ENCODE data around the gene UACA. TPM values are rescaled to one million over a fixed set of nuclear protein-coding genes. Genes with fewer than 3 reads are reported as not detected.

The UACA gene
- total RNA-seq, 1 donor from 2014 or later, result 0.68 TPM

DNA sequence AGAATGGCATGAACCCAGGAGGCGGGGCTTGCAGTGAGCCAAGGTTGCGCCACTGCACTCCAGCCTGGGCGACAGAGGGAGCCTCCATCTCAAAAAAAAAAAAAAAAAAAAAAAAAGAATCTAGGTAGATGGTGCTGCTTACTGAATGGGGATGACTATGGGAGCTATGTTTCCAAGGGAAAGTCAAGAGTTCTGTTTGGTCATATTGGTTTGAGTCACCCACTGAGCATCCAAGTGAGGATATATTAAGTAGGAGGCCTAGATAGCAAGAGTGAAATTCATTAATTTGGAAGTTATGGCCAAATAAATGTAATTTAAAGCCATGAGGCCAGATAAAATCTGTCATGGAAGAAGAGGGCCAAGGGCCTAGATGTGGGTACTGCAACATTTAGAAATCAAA, 9.0 kb upstream of the UACA start:
- no peaks in the 10 kb centered on the region for H3K9me3 Mint-ChIP-seq
- H3K4me1 Mint-ChIP-seq, result peaks cover 6% of the 10 kb centered on the region
- no peak overlapping the region for H3K27ac Mint-ChIP-seq
- no peak overlapping the region for H3K4me3 Mint-ChIP-seq
- peaks cover 20% of the 10 kb centered on the region for H3K27me3 Mint-ChIP-seq
- no peak for DNase-seq
- no peaks in the 10 kb centered on the region for H3K36me3 Mint-ChIP-seq (ENCODE audit: low read depth)
- intact Hi-C loops (cut with micrococcal nuclease), result no loop called here

DNA sequence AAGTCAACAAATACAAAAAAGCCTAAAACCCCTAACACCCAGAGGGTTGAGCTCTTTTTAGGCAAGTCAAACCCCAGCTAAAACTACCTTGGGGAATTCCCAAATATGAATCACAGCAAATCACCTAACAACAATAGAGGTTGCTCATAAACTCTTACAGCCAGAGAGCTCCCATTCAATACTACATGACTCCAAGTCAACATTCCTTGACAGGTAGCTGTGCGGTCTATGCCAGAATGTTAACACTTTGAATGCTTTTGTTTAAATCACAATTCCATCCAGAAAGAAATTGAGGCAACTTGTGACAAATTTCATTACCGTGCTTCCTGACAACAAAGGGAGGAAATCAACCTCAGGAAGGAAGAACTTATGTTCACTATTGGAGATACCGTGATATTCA, 7.5 kb upstream of the UACA start:
- Mint-ChIP-seq H3K27me3 (peaks cover 17% of the 10 kb centered on the region), H3K9me3 (no peaks in the 10 kb centered on the region), H3K27ac (no peak overlapping the region), H3K4me3 (no peak overlapping the region), H3K4me1 (peaks cover 6% of the 10 kb centered on the region), H3K36me3 (ENCODE audit: low read depth) (no peaks in the 10 kb centered on the region)
- DNase-seq, result no peak
- intact Hi-C loops (cut with micrococcal nuclease), result no loop called here

DNA sequence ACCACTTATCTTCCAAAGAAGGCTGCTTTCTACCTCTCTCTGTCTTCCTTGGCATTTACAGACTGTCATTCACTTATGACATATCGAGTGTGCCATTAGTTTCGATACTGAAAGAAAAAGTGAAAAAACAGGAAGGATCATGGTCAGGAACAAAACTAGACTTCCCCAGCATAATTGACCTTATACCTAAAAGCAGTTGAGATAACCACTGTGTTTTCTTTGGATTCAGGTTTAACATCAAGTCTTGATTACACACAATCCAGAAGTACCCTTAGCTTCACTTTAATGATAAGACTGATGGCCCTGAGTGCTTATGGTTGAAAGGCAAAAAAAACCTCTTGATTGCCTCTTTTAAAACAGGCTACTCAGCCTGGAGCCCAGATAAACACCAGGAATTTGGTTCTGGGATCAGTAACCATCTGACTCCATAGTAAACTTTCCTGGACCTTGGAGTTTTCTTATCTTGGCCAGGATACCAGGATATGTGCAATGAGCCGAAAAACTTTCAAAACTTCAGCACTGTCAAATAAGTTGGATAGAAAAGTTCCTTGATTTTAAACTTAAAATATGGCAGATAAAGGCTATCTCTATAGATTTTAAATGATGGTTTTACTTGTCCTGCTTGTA, 5.0 kb upstream of the UACA start:
- Mint-ChIP-seq H3K4me1 (peaks cover 10% of the 10 kb centered on the region), H3K4me3 (peak overlapping the region; percentile 7), H3K27me3 (peaks cover 34% of the 10 kb centered on the region), H3K36me3 (ENCODE audit: low read depth) (no peaks in the 10 kb centered on the region), H3K9me3 (no peaks in the 10 kb centered on the region), H3K27ac (no peak overlapping the region)
- no peak for DNase-seq
- intact Hi-C loops (cut with micrococcal nuclease), result no loop called here

DNA sequence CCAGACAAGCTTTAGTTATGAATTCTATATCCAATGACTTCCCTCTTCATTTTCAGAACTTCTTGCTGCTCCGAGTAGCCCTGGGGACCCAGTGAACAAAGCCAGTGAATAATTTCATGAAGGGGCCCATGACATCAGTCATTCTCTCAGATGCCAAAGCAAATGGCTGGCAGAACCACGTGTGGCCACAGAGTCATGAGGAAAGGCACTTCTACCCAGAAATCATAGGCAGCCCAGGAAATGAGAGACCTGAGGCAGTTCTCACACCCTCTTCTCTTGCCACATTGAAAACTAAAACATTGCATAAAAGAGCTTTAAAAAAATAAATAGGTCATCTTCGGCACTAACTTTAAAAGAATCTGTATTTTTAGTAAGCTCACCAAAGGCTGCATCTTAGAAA, 4.3 kb upstream of the UACA start:
- Mint-ChIP-seq H3K27ac (no peak overlapping the region), H3K36me3 (ENCODE audit: low read depth) (no peaks in the 10 kb centered on the region), H3K9me3 (no peaks in the 10 kb centered on the region), H3K27me3 (peaks cover 31% of the 10 kb centered on the region), H3K4me3 (no peak overlapping the region), H3K4me1 (peaks cover 10% of the 10 kb centered on the region)
- intact Hi-C loops (cut with micrococcal nuclease), result no loop called here
- DNase-seq, result no peak

DNA sequence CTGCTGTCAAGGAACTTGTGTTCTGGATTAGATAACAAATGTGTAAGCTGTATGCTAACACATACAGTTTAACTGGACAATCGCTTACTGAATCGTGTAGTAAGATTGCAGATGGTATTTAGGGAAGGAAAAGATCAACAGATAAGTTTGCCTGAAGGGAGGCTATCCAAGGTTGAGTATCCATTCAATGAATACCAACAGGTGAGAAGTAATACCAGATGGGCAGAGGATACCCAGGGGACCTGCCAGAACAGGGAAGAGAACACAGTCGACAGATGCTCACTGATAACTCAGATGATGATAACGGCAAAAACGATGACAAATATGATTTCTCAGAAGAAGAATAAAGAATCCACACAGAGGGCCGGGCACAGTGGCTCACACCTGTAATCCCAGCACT, 3.2 kb upstream of the UACA start:
- no peaks in the 10 kb centered on the region for H3K9me3 Mint-ChIP-seq
- H3K4me1 Mint-ChIP-seq, result peaks cover 16% of the 10 kb centered on the region
- H3K27me3 Mint-ChIP-seq, result peaks cover 40% of the 10 kb centered on the region
- H3K36me3 Mint-ChIP-seq (ENCODE audit: low read depth), result no peaks in the 10 kb centered on the region
- H3K27ac Mint-ChIP-seq, result no peak overlapping the region
- intact Hi-C loops (cut with micrococcal nuclease), result no loop called here
- H3K4me3 Mint-ChIP-seq, result no peak overlapping the region
- DNase-seq, result no peak

DNA sequence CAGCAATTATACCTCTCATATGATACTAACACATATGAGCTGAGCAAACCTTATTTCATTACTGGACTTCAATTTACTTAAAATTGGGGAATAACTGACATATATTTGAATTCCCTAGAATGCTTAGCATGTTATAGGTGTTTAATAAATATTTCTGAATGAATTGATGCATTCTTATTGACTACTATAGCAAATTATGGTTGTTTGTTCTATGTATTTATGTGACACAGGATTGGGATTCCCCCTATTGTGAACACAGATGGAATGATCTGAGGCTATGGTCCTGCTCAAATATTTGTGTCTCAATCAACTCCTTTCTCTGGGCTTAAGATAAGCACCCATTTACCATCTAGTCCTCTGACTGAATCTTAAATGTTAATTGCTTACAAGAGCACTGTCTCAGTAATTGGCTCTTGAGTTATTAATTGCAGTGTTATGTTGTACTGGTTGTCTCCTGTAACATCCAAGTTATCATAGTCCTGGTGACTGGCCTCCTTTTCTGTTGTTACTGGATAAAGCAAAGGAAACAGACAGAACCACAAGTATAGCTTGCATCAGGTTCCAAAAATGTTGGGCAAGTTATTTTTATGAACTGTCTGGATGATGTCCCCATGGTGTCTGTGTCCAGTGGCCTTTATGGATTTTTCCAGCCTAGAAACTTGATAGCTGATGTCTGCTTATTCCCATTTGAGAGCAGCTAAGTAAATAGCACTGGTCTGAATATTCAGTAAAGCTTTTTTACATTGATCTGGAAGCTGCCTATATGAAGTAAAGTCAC, 2.3 kb upstream of the UACA start:
- Mint-ChIP-seq H3K4me3 (no peak overlapping the region), H3K9me3 (no peaks in the 10 kb centered on the region), H3K4me1 (peaks cover 16% of the 10 kb centered on the region), H3K27ac (no peak overlapping the region), H3K36me3 (ENCODE audit: low read depth) (no peaks in the 10 kb centered on the region), H3K27me3 (peaks cover 41% of the 10 kb centered on the region)
- intact Hi-C loops (cut with micrococcal nuclease), result no loop called here
- DNase-seq, result no peak

DNA sequence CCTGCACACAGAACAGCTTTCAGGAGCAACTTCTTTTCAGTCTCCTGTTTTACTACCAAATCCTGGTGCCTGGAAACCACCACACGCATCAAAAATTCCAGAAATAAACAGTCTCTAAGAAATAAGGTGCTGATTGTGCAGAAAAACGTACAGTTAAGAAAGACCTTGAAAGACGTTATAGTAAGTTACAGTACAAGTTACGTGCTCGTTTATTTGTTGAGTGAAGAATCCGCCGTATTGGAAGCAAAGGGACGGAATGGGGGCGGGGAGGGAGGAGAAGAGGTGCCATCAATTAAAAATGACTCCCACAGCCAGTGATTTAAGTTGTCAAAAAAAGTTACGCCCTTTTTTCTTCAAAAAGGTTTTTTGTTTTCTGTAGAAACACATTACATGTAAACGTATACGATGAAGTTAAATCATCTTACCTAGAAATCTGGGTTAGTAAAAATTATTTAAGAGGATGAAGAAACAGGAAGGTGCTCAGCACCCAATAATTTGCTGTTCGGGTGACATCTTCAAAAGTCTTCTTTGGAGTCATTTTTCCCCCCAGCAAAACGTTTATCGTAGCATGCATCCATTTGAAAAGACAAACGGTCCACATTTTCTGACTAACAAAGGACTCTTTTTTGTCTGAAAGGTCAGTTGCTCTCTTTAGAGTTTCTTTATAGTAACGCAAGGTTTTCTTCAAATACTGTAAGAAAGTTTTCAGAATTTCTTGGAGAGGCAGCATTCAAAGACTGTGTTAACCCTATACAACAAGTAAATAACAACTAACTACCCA, 782 bp upstream of the UACA start:
- H3K9me3 Mint-ChIP-seq, result no peaks in the 10 kb centered on the region
- no peaks in the 10 kb centered on the region for H3K36me3 Mint-ChIP-seq (ENCODE audit: low read depth)
- peaks cover 41% of the 10 kb centered on the region for H3K27me3 Mint-ChIP-seq
- no peak overlapping the region for H3K27ac Mint-ChIP-seq
- no peak for DNase-seq
- H3K4me1 Mint-ChIP-seq, result peaks cover 16% of the 10 kb centered on the region
- H3K4me3 Mint-ChIP-seq, result peak overlapping the region; percentile 74
- intact Hi-C loops (cut with micrococcal nuclease), result no loop called here

DNA sequence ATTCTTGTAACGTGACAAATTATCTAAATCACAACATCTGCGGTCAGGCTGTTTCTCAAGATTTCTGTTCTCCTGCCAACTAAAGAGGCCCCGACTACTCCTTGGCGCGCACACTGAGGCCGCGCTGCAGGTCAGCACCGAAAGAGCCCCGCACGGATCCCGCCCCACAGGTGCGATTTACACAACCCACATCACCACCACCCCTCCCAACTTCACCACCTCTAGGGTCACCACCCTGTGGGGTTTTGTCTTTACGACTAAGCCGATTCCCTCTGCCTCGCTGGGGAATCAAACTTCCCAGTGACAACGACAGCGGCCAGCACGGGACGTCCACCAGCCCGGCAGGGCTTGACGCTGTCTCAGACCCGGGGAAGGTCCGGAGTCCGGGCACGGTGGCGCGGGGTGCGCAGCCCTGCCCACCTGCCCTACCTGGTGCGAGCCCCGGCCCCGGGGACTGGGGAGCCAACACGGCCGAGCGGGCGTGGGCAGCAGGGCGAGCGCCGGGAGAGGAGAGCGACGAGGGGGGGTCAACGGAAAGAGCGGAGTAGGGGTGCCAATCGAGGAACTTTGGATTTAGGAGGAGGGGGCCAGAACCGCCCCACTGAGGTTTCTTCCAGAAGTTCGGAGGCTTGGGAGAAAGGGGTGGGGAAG, 764 bp downstream of the UACA start:
- intact Hi-C loops (cut with micrococcal nuclease), result no loop called here
- peaks cover 50% of the 10 kb centered on the region for H3K27me3 Mint-ChIP-seq
- no peak overlapping the region for H3K27ac Mint-ChIP-seq
- H3K36me3 Mint-ChIP-seq (ENCODE audit: low read depth), result no peaks in the 10 kb centered on the region
- peak; percentile 63 for DNase-seq
- no peaks in the 10 kb centered on the region for H3K9me3 Mint-ChIP-seq
- H3K4me1 Mint-ChIP-seq, result peaks cover 10% of the 10 kb centered on the region
- H3K4me3 Mint-ChIP-seq, result peak overlapping the region; percentile 74

DNA sequence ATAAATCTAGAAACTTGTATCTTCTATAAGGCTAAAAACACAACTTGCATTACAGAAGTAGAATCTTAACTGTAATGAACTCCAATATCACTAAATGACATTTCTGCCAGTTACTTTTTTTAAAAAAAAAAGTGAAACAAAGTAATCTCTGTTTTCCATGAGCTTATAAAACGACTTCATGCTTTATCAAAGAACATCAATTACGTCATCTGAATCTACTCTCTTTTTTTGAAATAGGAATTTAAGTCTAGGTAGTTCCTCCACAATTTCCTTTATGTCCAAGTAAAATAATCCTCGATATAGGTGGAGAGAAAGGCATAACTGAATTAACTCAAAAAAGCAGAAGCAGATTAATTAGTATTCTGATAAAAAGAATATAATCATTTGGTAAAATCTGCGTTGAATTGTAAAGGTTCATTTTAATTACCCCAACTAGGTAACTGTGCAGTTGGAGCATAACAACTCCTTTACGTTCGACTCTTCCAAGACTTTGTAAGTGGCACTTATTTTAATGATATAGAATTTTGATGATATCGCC, 1.4 kb downstream of the UACA start:
- DNase-seq, result no peak
- no peaks in the 10 kb centered on the region for H3K36me3 Mint-ChIP-seq (ENCODE audit: low read depth)
- H3K9me3 Mint-ChIP-seq, result no peaks in the 10 kb centered on the region
- H3K4me1 Mint-ChIP-seq, result peaks cover 10% of the 10 kb centered on the region
- peaks cover 55% of the 10 kb centered on the region for H3K27me3 Mint-ChIP-seq
- H3K4me3 Mint-ChIP-seq, result peak overlapping the region; percentile 74
- intact Hi-C loops (cut with micrococcal nuclease), result no loop called here
- no peak overlapping the region for H3K27ac Mint-ChIP-seq

DNA sequence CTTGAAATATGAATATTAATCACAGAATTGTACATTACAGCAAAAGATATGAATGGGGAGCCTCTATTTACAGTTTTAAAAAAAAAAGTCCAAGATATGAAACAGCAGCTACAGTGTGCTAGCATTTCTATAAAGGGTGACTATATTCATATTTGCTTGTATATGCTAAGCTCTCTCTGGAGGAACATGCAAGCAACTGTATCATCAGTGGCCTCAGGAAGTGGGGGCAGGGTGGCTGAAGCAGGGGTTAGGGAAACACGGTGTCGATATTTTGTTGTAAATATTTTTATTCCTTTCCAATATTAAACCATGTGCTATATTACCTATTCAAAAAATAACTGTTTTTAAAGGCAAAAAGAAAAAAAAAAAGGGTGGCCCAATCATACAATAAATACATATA, 2.3 kb downstream of the UACA start:
- intact Hi-C loops (cut with micrococcal nuclease), result no loop called here
- peaks cover 10% of the 10 kb centered on the region for H3K4me1 Mint-ChIP-seq
- no peaks in the 10 kb centered on the region for H3K9me3 Mint-ChIP-seq
- no peak overlapping the region for H3K27ac Mint-ChIP-seq
- H3K4me3 Mint-ChIP-seq, result no peak overlapping the region
- DNase-seq, result no peak
- H3K36me3 Mint-ChIP-seq (ENCODE audit: low read depth), result no peaks in the 10 kb centered on the region
- peaks cover 54% of the 10 kb centered on the region for H3K27me3 Mint-ChIP-seq

DNA sequence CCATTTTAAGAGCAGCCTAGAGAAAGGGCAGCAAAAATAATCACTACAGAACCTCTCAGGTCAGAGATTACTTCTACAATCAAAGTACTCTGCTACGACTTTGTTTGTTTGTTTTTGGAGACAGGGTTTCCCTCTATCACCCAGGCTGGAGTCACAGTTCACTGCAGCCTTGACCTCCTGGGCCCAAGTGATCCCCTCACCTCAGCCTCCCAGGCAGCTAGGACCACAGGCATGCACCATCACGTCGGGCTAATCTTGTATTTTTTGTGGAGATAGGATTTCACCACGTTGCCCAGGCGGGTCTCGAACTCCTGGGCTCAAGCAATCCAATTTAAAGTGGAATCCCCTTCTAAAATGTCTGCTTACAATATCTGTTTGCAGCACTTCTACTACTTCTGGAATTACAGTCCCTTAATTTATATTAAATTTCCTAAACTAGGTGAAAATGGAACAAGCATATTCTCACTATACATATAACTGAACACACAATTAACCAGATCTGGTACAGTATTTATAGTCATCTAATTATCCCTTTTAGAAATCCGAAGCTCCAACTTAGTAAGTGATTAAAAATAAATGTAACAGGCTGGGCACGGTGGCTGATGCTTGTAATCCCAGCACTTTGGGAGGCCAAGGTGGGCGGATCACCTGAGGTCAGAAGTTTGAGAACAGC, 4.4 kb downstream of the UACA start:
- intact Hi-C loops (cut with micrococcal nuclease), result no loop called here

DNA sequence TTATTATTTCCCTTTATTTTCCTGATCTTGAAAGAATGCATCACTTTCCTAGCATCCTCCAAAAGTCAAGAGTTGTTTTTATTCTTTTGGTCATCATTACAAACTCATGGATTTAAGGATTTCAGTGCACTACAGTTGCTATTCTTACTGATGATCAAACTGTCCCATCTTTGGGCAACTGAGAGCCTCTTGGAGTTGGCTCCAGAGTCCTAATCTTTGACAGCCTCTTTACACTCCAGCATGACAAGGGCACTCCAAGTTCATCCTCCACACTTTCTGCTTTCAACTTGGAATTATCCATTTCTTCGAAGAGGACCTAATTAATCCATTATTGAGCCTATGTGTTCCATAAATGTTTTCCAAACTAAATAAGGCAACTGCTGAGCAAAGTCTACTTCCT, 5.7 kb downstream of the UACA start:
- no peaks in the 10 kb centered on the region for H3K36me3 Mint-ChIP-seq (ENCODE audit: low read depth)
- no peak overlapping the region for H3K4me3 Mint-ChIP-seq
- H3K27ac Mint-ChIP-seq, result no peak overlapping the region
- H3K4me1 Mint-ChIP-seq, result peaks cover 6% of the 10 kb centered on the region
- no peak for DNase-seq
- H3K9me3 Mint-ChIP-seq, result no peaks in the 10 kb centered on the region
- intact Hi-C loops (cut with micrococcal nuclease), result no loop called here
- peaks cover 36% of the 10 kb centered on the region for H3K27me3 Mint-ChIP-seq

More for the DNA sequence above, 4.4 kb downstream of the UACA start:
- Mint-ChIP-seq H3K4me1 (peaks cover 8% of the 10 kb centered on the region), H3K4me3 (no peak overlapping the region), H3K36me3 (ENCODE audit: low read depth) (no peaks in the 10 kb centered on the region), H3K27ac (no peak overlapping the region), H3K9me3 (no peaks in the 10 kb centered on the region), H3K27me3 (peaks cover 39% of the 10 kb centered on the region)
- no peak for DNase-seq

DNA sequence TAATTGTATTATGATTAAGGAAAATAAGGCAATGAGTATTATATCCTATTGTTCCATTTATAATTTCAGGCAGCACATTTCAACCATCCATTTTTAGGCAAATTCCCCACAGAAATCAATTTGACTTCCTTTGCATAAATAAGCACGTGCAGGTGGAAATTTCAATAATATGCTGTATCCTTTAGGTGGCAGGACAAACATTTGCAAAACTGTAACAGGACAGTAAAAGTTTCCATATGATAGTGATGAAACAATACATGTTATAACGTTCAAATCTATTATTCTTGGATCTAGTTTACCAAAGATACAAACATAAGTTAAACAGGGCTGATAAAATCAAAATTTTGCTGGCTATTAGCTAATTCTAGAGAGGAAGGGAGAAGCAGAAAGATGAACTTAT, 8.5 kb downstream of the UACA start:
- H3K27me3 Mint-ChIP-seq, result peaks cover 25% of the 10 kb centered on the region
- intact Hi-C loops (cut with micrococcal nuclease), result no loop called here
- H3K4me1 Mint-ChIP-seq, result no peaks in the 10 kb centered on the region
- H3K4me3 Mint-ChIP-seq, result no peak overlapping the region
- H3K27ac Mint-ChIP-seq, result no peak overlapping the region
- DNase-seq, result no peak
- H3K9me3 Mint-ChIP-seq, result no peaks in the 10 kb centered on the region
- H3K36me3 Mint-ChIP-seq (ENCODE audit: low read depth), result no peaks in the 10 kb centered on the region

All from activated CD4-positive, alpha-beta T cell treated with anti-CD3 and anti-CD28 coated beads, Interleukin-2, amount 10 ng/mL, durations not matched to agents 24 days and 14 days (primary cell).